Esophagus squamous epithelium (tissue), 5 donors: ENCODE data around the gene NIT2. TPM values are rescaled to one million over a fixed set of nuclear protein-coding genes. Genes with fewer than 3 reads are reported as not detected.
"Not testable (repeated sequence)": the region's sequence is repeated elsewhere in the genome, so short reads cannot be mapped to it uniquely, and the experiment has no call there.

ENCODE experiments used
- DNase-seq: peaks from one replicate; lab custom pipeline; 2025; lab: John Stamatoyannopoulos, UW
- H3K27ac ChIP-seq, 4 donors: fragments of 200-600 bp; sonication (generic); one replicate each; pipeline ENCODE4 v1.5.1; 2016 to 2019; ENCODE audit warnings: mild to moderate bottlenecking in 1 of 4
- H3K27me3 ChIP-seq, 4 donors: fragments of 200-600 bp; sonication (generic); 1 replicate in 3 of 4; 2 replicates in 1 of 4; pipeline versions ENCODE4 v1.5.1 to v1.6.0; 2017 to 2021; ENCODE audit warnings: antibody characterized with exemption in 1 of 4
- H3K36me3 ChIP-seq, 3 donors: fragments of 200-600 bp; sonication (generic); one replicate each; pipeline ENCODE4 v1.5.1; 2016 to 2019
- H3K4me1 ChIP-seq, 3 donors: fragments of 200-600 bp; sonication (generic); one replicate each; pipeline ENCODE4 v1.5.1; 2017 to 2019
- H3K4me3 ChIP-seq, 4 donors: fragments of 200-600 bp; sonication (generic); 1 replicate in 3 of 4; 2 replicates in 1 of 4; pipeline ENCODE4 v1.5.1; 2016 to 2019; ENCODE audit warnings: mild to moderate bottlenecking in 2 of 4, moderate library complexity in 1 of 4
- H3K9me3 ChIP-seq, 3 donors: fragments of 200-600 bp; sonication (generic); one replicate each; pipeline ENCODE4 v1.5.1; 2016 to 2019
- POLR2A ChIP-seq, 4 donors: fragments of 450-650 bp; IDR thresholded peaks; one replicate each; pipeline ENCODE4 v1.6.1; 2017; ENCODE audit warnings: antibody characterized with exemption in 4 of 4, mild to moderate bottlenecking in 4 of 4, moderate library complexity in 3 of 4
- WGBS, 2 donors: methylation state at CpG; one replicate each; pipeline ENCODE4 v1.1.5; 2018; 5-methylcytosine and 5-hydroxymethylcytosine counted together
- intact Hi-C: fragments of 100-400 bp; cut with DNase I; formaldehyde crosslinking; loops from one replicate; pipeline ENCODE4 v1.15.0; 2022
- total RNA-seq, 4 donors: library from RNA; depleted of rRNA; stranded (reverse); fragments of >200 nt; gene quantifications; one replicate each; pipeline ENCODE4 v1.1.0, GENCODE V29; 2016
- TF ChIP-seq, protein P1 (sequence below), 6 experiments: fragments of 450-650 bp in 4 of 6; fragments of 200-600 bp in 2 of 6; sonication (generic) in 2 of 6; IDR thresholded peaks; one replicate each; pipeline ENCODE4 v1.5.1; 2016 to 2019; ENCODE audit warnings: antibody characterized with exemption in 6 of 6, mild to moderate bottlenecking in 4 of 6, moderate library complexity in 4 of 6
- donor health status: DM: yes; HTN: yes; CAD: no.

NIT2 gene
- total RNA-seq, 4 donors from 2014 or later: 12.5 to 37.2 (median 23.8) TPM

GRCh38 chr3:100335434-100335833 lies 877 bp downstream of the NIT2 start:
- intact Hi-C loops: no loop called here
- no peaks in the 10 kb centered on the region for H3K27me3 ChIP-seq
- DNase-seq: no peak
- WGBS, 2 donors: 43 to 46% methylated on average over 6 to 13 of the region's 14 CpGs
- peaks cover 0 to 23% (median 5%) of the 10 kb centered on the region in 3 donors for H3K36me3 ChIP-seq
- no peaks in the 10 kb centered on the region for H3K9me3 ChIP-seq
- no peak for TF ChIP-seq POLR2A (IDR thresholded peaks at IDR 0.05)
- TF ChIP-seq, protein P1, sequence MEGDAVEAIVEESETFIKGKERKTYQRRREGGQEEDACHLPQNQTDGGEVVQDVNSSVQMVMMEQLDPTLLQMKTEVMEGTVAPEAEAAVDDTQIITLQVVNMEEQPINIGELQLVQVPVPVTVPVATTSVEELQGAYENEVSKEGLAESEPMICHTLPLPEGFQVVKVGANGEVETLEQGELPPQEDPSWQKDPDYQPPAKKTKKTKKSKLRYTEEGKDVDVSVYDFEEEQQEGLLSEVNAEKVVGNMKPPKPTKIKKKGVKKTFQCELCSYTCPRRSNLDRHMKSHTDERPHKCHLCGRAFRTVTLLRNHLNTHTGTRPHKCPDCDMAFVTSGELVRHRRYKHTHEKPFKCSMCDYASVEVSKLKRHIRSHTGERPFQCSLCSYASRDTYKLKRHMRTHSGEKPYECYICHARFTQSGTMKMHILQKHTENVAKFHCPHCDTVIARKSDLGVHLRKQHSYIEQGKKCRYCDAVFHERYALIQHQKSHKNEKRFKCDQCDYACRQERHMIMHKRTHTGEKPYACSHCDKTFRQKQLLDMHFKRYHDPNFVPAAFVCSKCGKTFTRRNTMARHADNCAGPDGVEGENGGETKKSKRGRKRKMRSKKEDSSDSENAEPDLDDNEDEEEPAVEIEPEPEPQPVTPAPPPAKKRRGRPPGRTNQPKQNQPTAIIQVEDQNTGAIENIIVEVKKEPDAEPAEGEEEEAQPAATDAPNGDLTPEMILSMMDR (IDR thresholded peaks at IDR 0.05): no peak
- H3K27ac ChIP-seq: peak overlapping the region; percentile 75 to 92 (median 86)
- H3K4me3 ChIP-seq: peak overlapping the region; percentile 55 to 90 (median 78)
- peaks cover 0 to 22% (median 11%) of the 10 kb centered on the region in 3 donors for H3K4me1 ChIP-seq

DNA sequence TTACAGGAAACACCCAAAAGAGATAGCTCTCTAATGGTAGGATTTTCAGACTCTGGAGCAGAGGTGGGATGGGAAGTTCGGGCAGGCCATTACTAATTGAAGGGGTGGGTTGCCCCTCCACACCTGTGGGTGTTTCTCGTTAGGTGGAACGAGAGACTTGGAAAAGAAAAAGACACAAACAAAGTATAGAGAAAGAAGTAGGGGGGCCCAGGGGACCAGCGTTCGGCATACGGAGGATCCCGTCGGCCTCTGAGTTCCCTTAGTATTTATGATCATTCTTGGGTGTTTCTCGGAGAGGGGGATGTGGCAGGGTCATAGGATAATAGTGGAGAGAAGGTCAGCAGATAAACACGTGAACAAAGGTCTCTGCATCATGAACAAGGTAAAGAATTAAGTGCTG lies 1.7 kb downstream of the NIT2 start:
- H3K9me3 ChIP-seq, intact Hi-C loops, DNase-seq, H3K4me3 ChIP-seq, H3K27me3 ChIP-seq: not testable (repeated sequence)
- Histone ChIP-seq H3K27ac (peak overlapping the region in 1 of 4 donors; percentile 92), H3K4me1 (peaks cover 0 to 22% (median 11%) of the 10 kb centered on the region in 3 donors), H3K36me3 (peaks cover 0 to 31% (median 5%) of the 10 kb centered on the region in 3 donors)
- 89 to 90% methylated on average over 10 of the region's 10 CpGs for WGBS, 2 donors

DNA sequence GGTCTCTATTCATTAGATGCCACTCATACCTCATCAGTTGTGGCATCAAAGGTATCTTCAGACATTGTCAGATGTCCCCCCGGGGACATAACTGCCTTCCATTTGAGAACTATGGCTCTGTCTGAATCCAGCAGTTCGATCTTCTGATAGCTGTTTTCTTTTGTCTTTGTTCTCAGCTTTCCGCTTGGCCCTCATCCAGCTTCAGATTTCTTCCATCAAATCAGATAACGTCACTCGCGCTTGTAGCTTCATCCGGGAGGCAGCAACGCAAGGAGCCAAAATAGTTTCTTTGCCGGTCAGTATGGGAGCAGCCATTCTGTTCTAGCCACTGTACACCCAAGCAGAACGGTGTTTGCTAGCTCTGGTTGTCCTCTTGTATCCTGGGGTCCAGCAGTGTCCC lies 4.4 kb downstream of the NIT2 start:
- no peaks in the 10 kb centered on the region for H3K9me3 ChIP-seq
- TF ChIP-seq POLR2A (IDR thresholded peaks at IDR 0.05): no peak
- TF ChIP-seq, protein P1 (IDR thresholded peaks at IDR 0.05): no peak
- DNase-seq: no peak
- intact Hi-C loops: no loop called here
- H3K27me3 ChIP-seq: no peaks in the 10 kb centered on the region
- peaks cover 0 to 20% (median 9%) of the 10 kb centered on the region in 3 donors for H3K4me1 ChIP-seq
- H3K36me3 ChIP-seq: peaks cover 0 to 50% (median 14%) of the 10 kb centered on the region in 3 donors
- WGBS, 2 donors: 89 to 95% methylated on average over 10 of the region's 10 CpGs
- no peak overlapping the region for H3K4me3 ChIP-seq
- no peak overlapping the region for H3K27ac ChIP-seq

DNA sequence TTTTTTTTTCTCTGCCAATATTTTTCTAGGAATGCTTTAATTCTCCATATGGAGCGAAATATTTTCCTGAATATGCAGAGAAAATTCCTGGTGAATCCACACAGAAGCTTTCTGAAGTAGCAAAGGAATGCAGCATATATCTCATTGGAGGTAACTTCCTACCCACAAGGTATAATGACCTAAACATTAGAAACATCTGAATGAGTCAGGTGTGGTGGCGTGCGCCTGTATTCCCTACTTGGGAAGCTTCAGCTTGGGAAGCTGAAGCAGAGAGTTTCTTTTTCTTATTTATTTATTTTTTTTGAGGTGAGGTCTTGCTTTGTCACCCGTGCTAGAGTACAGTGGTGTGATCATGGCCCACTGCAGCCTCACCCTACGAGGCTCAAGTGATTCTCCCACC lies 5.2 kb downstream of the NIT2 start:
- TF ChIP-seq, protein P1 (IDR thresholded peaks at IDR 0.05): no peak
- no peak for TF ChIP-seq POLR2A (IDR thresholded peaks at IDR 0.05)
- Histone ChIP-seq H3K27me3 (no peaks in the 10 kb centered on the region), H3K27ac (no peak overlapping the region), H3K4me1 (peaks cover 0 to 14% (median 5%) of the 10 kb centered on the region in 3 donors), H3K9me3 (no peaks in the 10 kb centered on the region), H3K36me3 (peaks cover 0 to 59% (median 14%) of the 10 kb centered on the region in 3 donors), H3K4me3 (no peak overlapping the region)
- intact Hi-C loops: no loop called here
- DNase-seq: no peak
- 96 to 97% methylated on average over 5 of the region's 5 CpGs for WGBS, 2 donors

DNA sequence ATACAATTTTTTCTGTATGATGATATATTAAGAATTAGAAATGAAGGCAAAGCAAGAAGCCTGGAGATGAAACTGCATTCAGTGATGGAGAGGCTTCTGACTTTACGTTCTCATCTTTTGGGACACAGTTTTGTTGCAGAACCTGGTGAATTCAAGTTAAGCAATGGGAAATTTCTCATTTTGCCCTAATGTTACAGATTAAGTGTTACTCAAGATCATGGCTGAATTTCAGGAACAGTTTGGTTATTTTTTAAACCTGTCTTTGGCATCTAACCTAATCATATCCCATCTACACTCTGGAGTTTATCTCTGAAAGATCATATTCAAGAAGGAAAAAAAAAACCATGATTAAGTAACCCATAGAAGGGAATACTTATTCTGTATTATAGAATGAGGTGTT lies 6.0 kb downstream of the NIT2 start:
- Histone ChIP-seq H3K4me3 (no peak overlapping the region), H3K4me1 (peaks cover 0 to 10% (median 3%) of the 10 kb centered on the region in 3 donors), H3K27ac (no peak overlapping the region), H3K9me3 (no peaks in the 10 kb centered on the region), H3K36me3 (peaks cover 0 to 66% (median 14%) of the 10 kb centered on the region in 3 donors), H3K27me3 (no peaks in the 10 kb centered on the region)
- intact Hi-C loops: no loop called here
- DNase-seq: no peak
- TF ChIP-seq, protein P1 (IDR thresholded peaks at IDR 0.05): no peak
- no peak for TF ChIP-seq POLR2A (IDR thresholded peaks at IDR 0.05)
- 91 to 97% methylated on average over 1 of the region's 1 CpG for WGBS, 2 donors

GRCh38 chr3:100348727-100349126 lies 14.2 kb downstream of the NIT2 start:
- no peaks in the 10 kb centered on the region for H3K27me3 ChIP-seq
- TF ChIP-seq, protein P1 (IDR thresholded peaks at IDR 0.05): no peak
- no peak for TF ChIP-seq POLR2A (IDR thresholded peaks at IDR 0.05)
- intact Hi-C loops: no loop called here
- no peak for DNase-seq
- H3K9me3 ChIP-seq: no peaks in the 10 kb centered on the region
- H3K27ac ChIP-seq: no peak overlapping the region
- H3K36me3 ChIP-seq: peaks cover 6 to 93% (median 12%) of the 10 kb centered on the region in 3 donors
- WGBS, 2 donors: 87 to 96% methylated on average over 5 of the region's 5 CpGs
- no peaks in the 10 kb centered on the region for H3K4me1 ChIP-seq
- H3K4me3 ChIP-seq: no peak overlapping the region

DNA sequence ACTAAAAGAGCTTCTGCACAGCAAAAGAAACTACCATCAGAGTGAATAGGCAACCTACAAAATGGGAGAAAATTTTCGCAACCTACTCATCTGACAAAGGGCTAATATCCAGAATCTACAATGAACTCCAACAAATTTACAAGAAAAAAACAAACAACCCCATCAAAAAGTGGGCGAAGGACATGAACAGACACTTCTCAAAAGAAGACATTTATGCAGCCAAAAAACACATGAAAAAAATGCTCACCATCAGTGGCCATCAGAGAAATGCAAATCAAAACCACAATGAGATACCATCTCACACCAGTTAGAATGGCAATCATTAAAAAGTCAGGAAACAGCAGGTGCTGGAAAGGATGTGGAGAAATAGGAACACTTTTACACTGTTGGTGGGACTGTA lies 17.2 kb downstream of the NIT2 start:
- H3K4me1 ChIP-seq, H3K9me3 ChIP-seq, H3K4me3 ChIP-seq, H3K27me3 ChIP-seq, intact Hi-C loops, DNase-seq, H3K27ac ChIP-seq: not testable (repeated sequence)
- 100% methylated on average over 2 of the region's 2 CpGs; no CpG with 5 or more reads in 1 of the 2 donors for WGBS, 2 donors
- peaks cover 7 to 93% (median 12%) of the 10 kb centered on the region in 3 donors for H3K36me3 ChIP-seq
